Head of caudate nucleus (tissue), 42 donors: ENCODE measurements around the gene KIAA1671.

Source experiments
- DNase-seq, 42 donors: peaks; one replicate each; pipeline versions ENCODE4 v3.0.0 to v3.0.0-alpha.2; 2020 to 2021; ENCODE audit warnings: mixed read lengths in 7 of 42
- intact Hi-C: fragments of 100-400 bp; cut with DNase I; formaldehyde crosslinking; loops from one replicate; pipeline ENCODE4 v1.15.0; 2022

KIAA1671 gene

GRCh38 chr22:24975813-24976341, 23.4 kb downstream of the KIAA1671 start:
- peak in 7 of 42 donors; percentile 26 to 57 (median 33) for DNase-seq
- intact Hi-C loops: no loop called here

GRCh38 chr22:24976442-24977218, 24.1 kb downstream of the KIAA1671 start:
- no peak for DNase-seq
- intact Hi-C loops: no loop called here

DNA sequence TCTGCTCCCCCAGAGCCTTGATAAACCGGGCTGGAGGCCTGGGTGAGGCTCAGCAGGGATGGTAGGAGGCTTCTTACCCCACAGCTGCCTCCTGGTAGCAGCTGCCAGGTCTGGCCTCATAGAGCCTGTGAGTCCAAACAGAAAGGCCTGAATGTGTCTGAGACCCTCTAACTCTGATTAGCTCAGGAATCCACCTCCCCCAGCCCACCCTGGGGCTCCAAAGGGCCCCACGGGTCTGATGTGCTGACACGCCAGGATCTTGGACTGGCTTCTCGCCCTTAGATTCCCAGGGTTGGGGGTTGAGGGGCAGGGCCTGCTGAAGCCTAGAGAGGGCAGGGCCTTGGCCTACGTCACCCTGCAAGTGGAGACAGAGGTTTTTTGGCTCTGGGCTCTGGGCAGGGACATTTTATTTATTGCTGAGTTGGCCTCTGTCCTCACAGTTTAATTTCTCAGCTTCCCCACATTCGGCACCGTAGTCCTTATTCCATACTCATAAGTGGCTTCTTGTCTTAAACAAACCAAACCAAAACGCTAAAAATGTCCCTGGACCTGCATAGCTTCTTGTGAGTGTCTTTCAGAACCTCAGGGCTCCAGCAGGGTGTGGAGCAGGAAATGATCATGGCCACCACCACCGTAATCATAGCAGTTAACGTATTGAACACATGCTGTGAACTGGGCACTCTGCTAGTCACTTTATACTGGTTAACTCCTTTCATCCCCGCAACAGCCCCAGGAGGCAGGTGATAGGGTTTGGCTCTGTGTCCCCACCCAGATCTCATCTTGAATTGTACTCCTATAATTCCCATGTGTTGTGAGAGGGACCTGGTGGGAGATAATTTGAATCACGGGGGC, 25.1 kb downstream of the KIAA1671 start:
- intact Hi-C loops: no loop called here
- no peak for DNase-seq

DNA sequence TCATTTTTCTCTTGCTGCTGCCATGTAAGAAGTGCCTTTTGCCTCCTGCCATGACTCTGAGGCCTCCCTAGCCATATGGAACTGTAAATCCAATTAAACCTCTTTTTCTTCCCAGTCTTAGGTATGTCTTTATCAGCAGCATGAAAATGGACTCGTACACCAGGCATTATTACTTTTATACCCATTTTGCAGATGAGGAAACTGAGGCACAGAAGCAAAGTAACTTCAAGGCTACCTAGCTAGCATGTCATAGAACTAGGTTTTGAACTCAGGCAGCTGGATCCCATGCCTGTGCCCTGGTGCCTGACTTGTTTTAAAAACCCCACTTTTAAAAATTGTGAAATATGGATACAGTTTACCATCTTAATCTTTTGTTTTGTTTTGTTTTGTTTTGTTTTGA, 25.8 kb downstream of the KIAA1671 start:
- intact Hi-C loops: no loop called here
- DNase-seq: no peak

DNA sequence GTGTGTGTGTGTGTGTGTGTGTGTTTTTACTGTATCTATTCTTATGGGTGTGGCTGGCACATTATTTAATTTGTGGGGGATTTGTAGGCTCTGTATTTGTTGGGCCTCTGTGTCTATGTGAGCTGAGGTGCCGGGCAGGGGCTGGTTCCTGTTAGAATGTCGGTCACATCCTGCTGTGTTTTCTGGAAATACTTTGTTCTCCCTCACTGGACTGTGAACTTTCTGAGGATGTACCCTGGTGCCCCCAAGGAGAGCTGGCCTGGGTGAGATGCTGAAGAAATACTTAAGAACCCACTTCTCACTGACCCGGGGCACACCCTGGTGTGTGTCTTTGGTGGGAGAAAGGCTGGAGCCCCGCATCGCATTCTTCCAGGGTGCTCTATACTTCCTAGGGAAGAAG, 28.6 kb downstream of the KIAA1671 start:
- DNase-seq: no peak
- intact Hi-C loops: no loop called here

- intact Hi-C loops: no loop called here
- no peak for DNase-seq
Observed at GRCh38 chr22:24981656-24982055, 29.1 kb downstream of the KIAA1671 start.

DNA sequence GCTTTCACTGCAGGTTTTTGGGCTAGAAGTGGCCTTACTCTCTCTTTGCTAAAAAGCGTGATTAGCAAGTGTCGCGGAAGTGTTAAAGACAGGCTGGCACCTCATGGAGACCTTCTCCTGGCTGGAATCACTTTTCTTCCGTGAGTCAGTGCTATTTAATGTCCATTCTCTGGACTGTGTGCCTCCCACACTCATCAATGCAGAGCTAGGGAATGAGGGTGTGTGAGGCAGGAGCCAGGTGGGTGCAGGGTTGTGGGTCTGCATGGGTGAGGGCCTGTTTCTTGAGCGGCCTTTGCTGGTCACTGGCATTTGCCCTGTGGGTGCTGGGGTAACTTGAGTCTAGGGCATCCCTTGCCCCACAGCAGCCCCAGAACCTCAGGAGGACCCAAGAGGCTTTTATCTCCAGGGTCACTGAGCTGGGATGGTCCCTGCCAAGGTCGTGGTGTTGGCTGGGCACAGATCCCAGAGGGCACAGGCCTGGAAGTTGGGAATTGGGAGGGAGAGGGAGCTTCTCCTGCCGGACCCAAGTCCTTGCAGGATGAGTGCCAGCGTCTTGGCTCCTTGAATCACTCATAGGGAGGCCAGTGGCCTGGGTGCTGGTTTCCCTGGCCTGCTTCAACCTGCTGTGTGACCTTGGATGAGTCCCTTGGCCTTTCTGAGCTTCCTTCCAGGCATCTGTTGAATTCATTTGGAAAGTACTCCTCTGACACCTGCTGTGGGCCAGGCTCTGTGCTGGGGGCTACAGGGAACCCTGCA, 30.0 kb downstream of the KIAA1671 start:
- intact Hi-C loops: no loop called here
- DNase-seq: no peak

GRCh38 chr22:24983151-24983550, 30.6 kb downstream of the KIAA1671 start:
- no peak for DNase-seq
- intact Hi-C loops: no loop called here

DNA sequence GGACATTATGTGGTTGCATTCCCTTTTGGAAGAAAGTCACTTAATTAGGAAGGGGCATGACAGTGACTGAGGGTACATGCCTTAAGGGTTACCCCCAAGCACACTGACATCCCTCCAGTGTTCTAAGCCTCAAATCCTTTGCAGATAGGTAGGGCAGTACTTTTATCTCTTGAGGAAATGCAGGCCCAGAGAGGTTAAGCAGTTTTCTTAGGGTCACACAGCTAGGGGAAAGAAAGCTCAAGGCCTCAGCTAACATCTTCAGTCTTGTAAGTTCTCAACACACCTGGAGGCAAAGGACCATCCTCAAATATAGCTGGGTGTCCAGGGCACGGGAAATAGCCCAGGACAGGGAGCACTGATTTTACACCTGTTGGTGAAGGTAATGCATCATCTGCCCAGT, 31.6 kb downstream of the KIAA1671 start:
- DNase-seq: no peak
- intact Hi-C loops: no loop called here

DNA sequence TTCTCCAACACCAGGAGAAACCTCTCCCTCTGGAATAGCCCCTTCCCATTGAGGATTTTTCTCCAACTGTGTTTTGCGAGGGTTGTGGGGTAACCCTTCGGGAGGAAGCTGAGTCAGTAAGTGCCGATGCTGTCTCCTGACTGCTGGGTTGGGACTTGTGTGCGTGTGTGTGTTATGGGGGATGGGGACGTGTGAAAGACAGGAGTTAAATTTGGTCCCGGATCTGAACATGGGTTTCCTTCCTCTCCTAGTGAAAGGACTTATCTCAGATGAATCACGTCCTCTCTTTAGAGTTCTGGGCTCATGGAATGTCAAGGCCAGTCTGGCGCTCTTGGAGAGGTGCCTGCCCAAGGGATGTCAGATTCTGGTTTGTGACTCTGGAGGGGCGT, 33.3 kb downstream of the KIAA1671 start:
- DNase-seq: no peak

GRCh38 chr22:24986816-24987215, 34.3 kb downstream of the KIAA1671 start:
- intact Hi-C loops: no loop called here
- no peak for DNase-seq

More for the DNA sequence above, 33.3 kb downstream of the KIAA1671 start:
- intact Hi-C loops: no loop called here

GRCh38 chr22:24989135-24989534, 36.6 kb downstream of the KIAA1671 start:
- no peak for DNase-seq
- intact Hi-C loops: no loop called here

GRCh38 chr22:24989541-24989951, 37.0 kb downstream of the KIAA1671 start:
- intact Hi-C loops: no loop called here
- peak in 5 of 42 donors; percentile 28 to 49 (median 35) for DNase-seq

DNA sequence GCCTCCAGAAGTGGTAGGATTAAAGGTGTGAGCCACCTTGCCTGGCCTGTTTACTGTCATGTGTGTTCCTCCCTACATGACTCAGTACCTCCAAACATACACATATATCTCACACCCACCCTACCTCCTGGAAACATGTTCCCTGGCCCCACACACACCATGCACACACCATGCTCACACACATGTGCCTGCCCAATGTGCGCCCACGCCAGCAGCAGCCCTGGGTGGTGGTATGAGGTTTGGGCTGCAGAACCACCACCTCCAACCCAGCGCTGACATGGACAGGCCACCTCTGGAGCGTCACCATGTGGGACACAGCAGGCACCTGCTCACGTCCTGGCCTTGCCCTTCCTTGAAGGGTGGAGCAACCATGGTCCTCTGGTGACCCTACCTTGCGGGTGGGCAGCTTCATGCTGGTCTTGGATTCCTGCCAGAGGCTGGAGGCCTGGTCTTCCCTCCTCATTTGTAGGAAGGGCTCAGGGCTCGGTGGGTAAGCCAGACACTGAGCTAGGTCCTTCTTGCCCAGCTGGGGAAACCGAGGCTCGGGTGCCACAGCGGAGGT, 37.9 kb downstream of the KIAA1671 start:
- intact Hi-C loops: no loop called here
- DNase-seq: no peak

DNA sequence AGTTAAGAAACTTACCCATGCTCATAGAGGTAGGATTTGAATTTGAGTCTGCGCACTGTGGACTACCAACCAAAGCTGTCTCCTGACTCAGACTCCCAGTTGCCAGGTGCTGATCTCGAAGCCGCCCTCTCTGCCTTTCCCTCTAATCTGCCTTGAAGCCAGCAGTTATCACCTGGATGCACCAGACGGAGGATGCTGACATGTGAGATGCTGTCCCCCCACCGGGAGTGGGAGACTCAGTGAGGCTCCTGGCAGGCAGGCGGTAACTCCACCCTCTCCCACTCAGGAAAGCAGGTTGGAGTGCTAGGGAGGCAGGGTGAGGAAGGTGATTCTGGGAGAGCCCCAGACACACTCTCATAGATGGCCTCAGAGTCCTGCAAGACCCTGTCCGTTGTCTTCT, 40.4 kb downstream of the KIAA1671 start:
- peak in 34 of 42 donors; percentile 12 to 88 (median 54) for DNase-seq
- intact Hi-C loops: no loop called here

DNA sequence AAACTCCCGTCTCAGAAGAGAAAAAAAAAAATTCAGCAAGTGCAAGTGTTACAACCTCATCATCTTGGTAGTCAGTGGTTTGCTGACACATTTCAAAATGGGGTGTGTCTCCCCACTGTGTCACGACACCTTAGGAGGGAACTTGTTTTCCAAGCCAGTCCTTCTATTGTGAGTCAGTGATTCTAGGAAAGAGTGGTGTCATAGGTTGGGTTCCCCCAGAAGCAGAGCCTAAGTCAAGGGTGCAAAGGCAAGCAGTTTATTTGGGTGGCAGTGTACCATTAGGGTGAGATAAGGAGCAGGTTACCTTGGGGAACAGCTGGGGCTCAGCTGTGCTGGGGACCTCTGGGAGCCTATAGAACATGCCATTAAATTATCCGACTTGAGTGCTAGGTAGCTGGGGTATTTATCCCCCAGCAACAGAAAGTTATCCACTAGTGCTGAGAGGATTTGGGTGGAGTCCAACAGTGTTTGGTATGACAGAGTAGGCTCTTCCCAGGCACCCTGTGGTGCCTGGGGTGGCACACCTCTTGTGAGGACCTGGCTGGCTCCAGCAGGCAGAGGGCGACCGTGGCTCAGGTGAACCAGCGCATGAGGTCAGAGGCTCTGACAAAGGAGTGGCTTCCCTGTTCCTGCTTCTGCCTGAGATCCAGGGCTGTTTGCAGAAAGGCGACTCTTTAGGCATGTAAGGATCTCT, 41.7 kb downstream of the KIAA1671 start:
- intact Hi-C loops: no loop called here
- DNase-seq: no peak

- DNase-seq: no peak
- intact Hi-C loops: no loop called here
Observed at GRCh38 chr22:24995649-24996180, 43.2 kb downstream of the KIAA1671 start.

GRCh38 chr22:24996420-24996952, 44.0 kb downstream of the KIAA1671 start:
- intact Hi-C loops: no loop called here
- DNase-seq: no peak
